ENCODE results near the gene HCN2. TPM values are rescaled to one million over a fixed set of nuclear protein-coding genes. Genes with fewer than 3 reads are reported as not detected.

HCN2 gene
- total RNA-seq, 1 donor from 2014 or later = not detected

DNA sequence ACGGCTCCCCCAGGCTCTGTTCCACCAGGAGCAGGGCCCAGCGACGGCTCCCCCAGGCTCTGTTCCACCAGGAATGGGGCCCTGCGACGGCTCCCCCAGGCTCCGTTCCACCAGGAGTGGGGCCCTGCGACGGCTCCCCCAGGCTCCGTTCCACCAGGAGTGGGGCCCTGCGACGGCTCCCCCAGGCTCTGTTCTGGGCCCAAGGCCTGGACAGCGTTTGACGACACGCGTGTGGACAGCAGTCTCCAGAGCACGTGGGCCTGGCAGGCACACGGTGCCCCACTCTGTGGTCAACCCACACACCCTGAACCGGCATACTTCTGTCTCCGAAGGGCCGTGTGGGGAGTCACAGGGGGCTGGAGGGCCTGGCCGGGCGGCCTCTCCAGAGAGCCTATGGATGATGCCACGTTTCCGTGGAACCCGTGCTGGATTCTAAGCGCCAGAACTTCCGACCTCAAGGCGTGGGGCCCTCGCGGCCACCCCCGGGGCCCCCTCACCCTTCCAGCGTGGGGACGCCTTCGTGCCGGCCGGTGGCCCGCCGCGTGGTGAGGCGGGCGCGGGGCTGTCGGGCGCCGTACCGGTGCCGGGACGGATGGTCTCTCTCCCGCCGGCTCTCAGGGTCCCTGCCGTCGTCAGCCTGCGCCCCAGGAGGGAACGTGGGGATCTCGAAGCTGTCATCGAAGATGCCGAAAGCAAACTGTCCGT, 61.6 kb downstream of the HCN2 start:
- DNase-seq (ENCODE audit: low read depth) = no peak
- no peak overlapping the region for H3K4me3 ChIP-seq (ENCODE audit: low read depth, low read length)
- TF ChIP-seq, protein P1, sequence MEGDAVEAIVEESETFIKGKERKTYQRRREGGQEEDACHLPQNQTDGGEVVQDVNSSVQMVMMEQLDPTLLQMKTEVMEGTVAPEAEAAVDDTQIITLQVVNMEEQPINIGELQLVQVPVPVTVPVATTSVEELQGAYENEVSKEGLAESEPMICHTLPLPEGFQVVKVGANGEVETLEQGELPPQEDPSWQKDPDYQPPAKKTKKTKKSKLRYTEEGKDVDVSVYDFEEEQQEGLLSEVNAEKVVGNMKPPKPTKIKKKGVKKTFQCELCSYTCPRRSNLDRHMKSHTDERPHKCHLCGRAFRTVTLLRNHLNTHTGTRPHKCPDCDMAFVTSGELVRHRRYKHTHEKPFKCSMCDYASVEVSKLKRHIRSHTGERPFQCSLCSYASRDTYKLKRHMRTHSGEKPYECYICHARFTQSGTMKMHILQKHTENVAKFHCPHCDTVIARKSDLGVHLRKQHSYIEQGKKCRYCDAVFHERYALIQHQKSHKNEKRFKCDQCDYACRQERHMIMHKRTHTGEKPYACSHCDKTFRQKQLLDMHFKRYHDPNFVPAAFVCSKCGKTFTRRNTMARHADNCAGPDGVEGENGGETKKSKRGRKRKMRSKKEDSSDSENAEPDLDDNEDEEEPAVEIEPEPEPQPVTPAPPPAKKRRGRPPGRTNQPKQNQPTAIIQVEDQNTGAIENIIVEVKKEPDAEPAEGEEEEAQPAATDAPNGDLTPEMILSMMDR (conservative IDR thresholded peaks at IDR 0.05; ENCODE audit: low read depth, low read length) = no peak

DNA sequence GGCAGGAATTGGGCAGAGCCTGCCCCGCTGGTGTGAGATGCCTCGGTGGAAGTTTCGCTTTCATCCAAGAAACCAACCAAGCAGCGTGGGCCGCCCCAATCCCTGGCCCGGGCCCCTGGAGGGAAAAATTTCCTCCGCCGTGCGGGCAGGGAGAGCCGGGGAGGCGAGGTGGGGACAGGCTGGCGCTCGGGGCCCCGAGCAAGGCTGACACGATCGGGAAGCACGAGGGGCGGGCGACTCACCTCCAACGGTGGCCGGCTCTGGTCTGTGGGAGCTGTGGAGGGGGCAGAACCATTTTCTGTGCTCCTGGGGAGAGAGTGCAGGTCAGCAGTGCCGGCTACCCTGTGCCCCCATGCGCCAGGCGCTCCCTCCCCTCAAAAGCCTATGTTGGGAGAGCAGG, 62.3 kb downstream of the HCN2 start:
- no peak for DNase-seq (ENCODE audit: low read depth)
- TF ChIP-seq, protein P1 (conservative IDR thresholded peaks at IDR 0.05; ENCODE audit: low read depth, low read length) = no peak

DNA sequence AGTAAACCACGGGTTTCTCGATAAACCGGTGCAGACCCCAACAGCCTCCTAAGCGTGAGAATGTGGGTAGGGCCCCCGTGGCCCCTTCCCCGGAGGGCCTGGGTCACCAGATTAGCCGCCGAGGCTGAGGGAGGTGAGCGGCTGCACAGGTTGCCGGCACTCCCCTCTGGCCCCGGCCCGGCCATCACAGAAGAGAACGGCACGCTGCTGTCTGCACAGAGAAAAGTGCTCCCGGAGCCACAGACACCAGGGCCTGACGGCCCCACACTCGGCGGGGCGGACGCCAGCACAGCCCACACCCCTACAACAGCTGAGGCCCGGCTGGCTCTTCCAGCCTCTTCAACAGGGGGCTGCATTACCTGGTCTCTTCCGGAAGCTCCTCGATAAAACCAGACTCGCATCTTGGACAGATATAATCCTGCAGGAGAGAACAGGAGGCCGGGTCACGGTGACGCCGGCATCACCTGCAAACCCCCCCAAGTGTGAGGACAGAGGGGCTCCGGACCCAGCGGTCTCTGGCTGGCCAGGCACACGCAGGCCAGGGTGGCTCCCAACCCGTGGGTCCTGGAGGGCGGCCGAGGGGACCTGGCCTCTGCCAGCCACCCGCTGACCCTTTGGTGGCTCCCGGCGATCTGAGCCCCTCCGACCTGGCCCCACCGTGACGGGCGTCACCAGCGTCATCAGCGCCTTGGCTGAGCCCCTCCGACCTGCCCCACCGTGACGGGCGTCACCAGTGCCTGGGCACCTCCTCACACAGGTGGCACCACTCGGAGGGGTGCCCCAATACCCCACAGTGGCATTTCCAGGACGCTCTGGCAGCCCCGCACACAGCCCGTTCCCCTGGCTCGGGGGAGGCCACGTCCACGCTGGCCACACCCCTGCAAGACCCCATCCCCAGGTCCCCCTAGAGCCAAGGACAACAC, 63.0 kb downstream of the HCN2 start:
- no peak for DNase-seq (ENCODE audit: low read depth)
- TF ChIP-seq, protein P1 (conservative IDR thresholded peaks at IDR 0.05; ENCODE audit: low read depth, low read length) = no peak
- no peak overlapping the region for H3K4me3 ChIP-seq (ENCODE audit: low read depth, low read length)

More for the DNA sequence above, 62.3 kb downstream of the HCN2 start:
- H3K4me3 ChIP-seq (ENCODE audit: low read depth, low read length) = no peak overlapping the region

DNA sequence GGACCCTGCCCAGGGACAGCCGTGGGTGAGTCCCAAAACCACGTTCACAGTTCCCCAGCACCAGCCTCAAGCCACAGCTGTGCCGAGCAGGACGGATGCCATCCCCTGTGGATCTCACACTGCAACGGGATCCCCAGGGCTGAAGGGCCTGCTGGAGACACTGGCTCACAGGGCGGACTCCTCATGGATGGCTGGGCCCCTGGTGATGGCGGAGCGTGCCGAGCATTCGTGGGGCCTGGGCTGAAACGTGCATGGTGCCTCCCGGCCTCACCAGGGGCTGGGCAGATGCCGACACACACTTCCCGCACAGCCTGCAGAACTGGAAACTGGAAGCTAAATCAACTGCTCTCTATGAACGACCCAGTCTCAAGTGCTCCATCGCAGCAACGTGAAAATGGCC, 63.7 kb downstream of the HCN2 start:
- H3K4me3 ChIP-seq (ENCODE audit: low read depth, low read length) = no peak overlapping the region
- no peak for DNase-seq (ENCODE audit: low read depth)
- TF ChIP-seq, protein P1 (conservative IDR thresholded peaks at IDR 0.05; ENCODE audit: low read depth, low read length) = no peak

- no peak for DNase-seq (ENCODE audit: low read depth)
- TF ChIP-seq, protein P1 (conservative IDR thresholded peaks at IDR 0.05; ENCODE audit: low read depth, low read length) = no peak
- H3K4me3 ChIP-seq (ENCODE audit: low read depth, low read length) = no peak overlapping the region
Measured at GRCh38 chr19:655691-656090, 66.0 kb downstream of the HCN2 start.

GRCh38 chr19:656751-657559, 67.3 kb downstream of the HCN2 start:
- TF ChIP-seq, protein P1 (conservative IDR thresholded peaks at IDR 0.05; ENCODE audit: low read depth, low read length) = no peak

More at GRCh38 chr19:656751-657559, 67.3 kb downstream of the HCN2 start:
- H3K4me3 ChIP-seq (ENCODE audit: low read depth, low read length) = no peak overlapping the region
- DNase-seq (ENCODE audit: low read depth) = no peak
